ENCODE data around the gene NAA80. TPM values are rescaled to one million over a fixed set of nuclear protein-coding genes. Genes with fewer than 3 reads are reported as not detected.
A peak's percentile ranks its signal among the peaks of the same experiment; 100 is the strongest.

The NAA80 gene
- total and polyA plus RNA-seq, 2 of the 13 experiments (the other 11 are each of a cell fraction or from before 2014, with no cell fraction given) = 3.4 to 8.7 TPM

DNA sequence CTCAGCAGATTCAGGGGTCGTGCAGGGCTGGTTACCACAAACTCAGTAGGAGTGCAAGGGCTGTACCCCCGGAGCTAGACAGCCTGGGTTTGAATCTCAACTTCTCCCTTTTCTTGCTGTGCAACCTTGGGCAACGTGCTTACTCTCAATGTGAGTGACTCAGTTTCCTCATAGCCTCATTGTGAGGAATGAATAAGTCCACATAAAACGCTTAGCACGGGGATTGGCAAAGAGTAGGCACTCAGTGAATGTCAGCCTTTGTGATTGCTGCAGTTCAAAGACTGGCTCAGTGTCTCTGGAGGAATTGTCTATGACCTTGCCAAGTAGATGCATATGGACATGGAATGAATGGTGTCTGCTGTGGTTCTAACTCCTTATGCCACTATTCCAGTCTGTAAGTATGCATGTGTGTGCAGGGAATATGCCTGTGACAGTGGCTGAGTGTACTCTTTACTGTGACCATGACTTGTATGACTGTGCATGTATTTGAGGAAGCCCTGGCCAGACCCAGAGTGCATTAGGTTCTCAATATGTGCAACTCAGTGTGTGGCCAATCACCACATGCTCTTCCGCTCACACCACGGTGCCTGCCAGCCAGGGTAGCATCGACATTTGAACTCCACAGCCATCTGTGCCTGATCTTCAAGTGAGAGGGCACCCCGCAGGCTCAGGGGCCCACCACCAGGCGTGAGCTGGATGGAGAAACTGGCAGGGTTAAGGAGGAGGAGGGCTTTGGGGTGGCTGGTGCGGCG lies 900 bp upstream of the NAA80 start (continued):
- TF ChIP-seq, protein P1, sequence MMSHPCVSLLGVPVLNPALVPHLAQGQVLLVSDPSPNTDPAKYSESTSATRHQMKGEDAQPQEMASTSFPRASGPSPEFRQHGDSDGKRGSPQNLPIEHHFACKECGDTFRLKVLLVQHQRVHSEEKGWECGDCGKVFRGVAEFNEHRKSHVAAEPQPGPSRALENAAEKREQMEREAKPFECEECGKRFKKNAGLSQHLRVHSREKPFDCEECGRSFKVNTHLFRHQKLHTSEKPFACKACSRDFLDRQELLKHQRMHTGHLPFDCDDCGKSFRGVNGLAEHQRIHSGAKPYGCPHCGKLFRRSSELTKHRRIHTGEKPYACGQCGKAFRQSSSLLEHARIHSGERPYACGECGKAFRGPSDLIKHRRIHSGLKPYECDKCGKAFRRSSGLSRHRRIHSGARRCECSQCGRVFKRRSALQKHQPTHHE (CRISPR knock-in tag; IDR thresholded peaks at IDR 0.05; ENCODE audit: borderline replicate concordance) = no peak
- TF ChIP-seq ZNF615 (CRISPR knock-in tag; IDR thresholded peaks at IDR 0.05; ENCODE audit: borderline replicate concordance) (no peak), ZEB1 (IDR thresholded peaks at IDR 0.05; ENCODE audit: insufficient replicate concordance, low read depth) (no peak), SPEN (CRISPR knock-in tag; IDR thresholded peaks at IDR 0.05; ENCODE audit: low read depth) (no peak), RAD51 (IDR thresholded peaks at IDR 0.05; ENCODE audit: borderline replicate concordance) (no peak), ZNF589 (CRISPR knock-in tag; conservative IDR thresholded peaks at IDR 0.05) (no peak), ZNF329 (CRISPR knock-in tag; IDR thresholded peaks at IDR 0.05; ENCODE audit: low read depth) (no peak), ZNF256 (CRISPR knock-in tag; conservative IDR thresholded peaks at IDR 0.05) (0 out of 2 replicates have a peak, but pooled peaks have one; percentile 56), CBFB (CRISPR knock-in tag; IDR thresholded peaks at IDR 0.05) (no peak), KLF9 (CRISPR knock-in tag; IDR thresholded peaks at IDR 0.05; ENCODE audit: low read depth) (no peak), NR1H2 (CRISPR knock-in tag; IDR thresholded peaks at IDR 0.05; ENCODE audit: borderline replicate concordance, low read depth) (no peak), RBFOX2 (IDR thresholded peaks at IDR 0.05; ENCODE audit: low read depth, low read length) (peak; percentile 30; the same call in 1 of the 2 replicates), ZNF44 (CRISPR knock-in tag; IDR thresholded peaks at IDR 0.05) (no peak), HMG20B (CRISPR knock-in tag; conservative IDR thresholded peaks at IDR 0.05) (no peak), ZNF619 (CRISPR knock-in tag; IDR thresholded peaks at IDR 0.05) (no peak)
- TF ChIP-seq, protein P2, sequence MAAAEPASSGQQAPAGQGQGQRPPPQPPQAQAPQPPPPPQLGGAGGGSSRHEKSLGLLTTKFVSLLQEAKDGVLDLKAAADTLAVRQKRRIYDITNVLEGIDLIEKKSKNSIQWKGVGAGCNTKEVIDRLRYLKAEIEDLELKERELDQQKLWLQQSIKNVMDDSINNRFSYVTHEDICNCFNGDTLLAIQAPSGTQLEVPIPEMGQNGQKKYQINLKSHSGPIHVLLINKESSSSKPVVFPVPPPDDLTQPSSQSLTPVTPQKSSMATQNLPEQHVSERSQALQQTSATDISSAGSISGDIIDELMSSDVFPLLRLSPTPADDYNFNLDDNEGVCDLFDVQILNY (CRISPR knock-in tag; conservative IDR thresholded peaks at IDR 0.05) = no peak
- TF ChIP-seq, protein P3, sequence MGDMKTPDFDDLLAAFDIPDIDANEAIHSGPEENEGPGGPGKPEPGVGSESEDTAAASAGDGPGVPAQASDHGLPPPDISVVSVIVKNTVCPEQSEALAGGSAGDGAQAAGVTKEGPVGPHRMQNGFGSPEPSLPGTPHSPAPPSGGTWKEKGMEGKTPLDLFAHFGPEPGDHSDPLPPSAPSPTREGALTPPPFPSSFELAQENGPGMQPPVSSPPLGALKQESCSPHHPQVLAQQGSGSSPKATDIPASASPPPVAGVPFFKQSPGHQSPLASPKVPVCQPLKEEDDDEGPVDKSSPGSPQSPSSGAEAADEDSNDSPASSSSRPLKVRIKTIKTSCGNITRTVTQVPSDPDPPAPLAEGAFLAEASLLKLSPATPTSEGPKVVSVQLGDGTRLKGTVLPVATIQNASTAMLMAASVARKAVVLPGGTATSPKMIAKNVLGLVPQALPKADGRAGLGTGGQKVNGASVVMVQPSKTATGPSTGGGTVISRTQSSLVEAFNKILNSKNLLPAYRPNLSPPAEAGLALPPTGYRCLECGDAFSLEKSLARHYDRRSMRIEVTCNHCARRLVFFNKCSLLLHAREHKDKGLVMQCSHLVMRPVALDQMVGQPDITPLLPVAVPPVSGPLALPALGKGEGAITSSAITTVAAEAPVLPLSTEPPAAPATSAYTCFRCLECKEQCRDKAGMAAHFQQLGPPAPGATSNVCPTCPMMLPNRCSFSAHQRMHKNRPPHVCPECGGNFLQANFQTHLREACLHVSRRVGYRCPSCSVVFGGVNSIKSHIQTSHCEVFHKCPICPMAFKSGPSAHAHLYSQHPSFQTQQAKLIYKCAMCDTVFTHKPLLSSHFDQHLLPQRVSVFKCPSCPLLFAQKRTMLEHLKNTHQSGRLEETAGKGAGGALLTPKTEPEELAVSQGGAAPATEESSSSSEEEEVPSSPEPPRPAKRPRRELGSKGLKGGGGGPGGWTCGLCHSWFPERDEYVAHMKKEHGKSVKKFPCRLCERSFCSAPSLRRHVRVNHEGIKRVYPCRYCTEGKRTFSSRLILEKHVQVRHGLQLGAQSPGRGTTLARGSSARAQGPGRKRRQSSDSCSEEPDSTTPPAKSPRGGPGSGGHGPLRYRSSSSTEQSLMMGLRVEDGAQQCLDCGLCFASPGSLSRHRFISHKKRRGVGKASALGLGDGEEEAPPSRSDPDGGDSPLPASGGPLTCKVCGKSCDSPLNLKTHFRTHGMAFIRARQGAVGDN (CRISPR knock-in tag; IDR thresholded peaks at IDR 0.05) = peak; percentile 86
- TF ChIP-seq, protein P4, sequence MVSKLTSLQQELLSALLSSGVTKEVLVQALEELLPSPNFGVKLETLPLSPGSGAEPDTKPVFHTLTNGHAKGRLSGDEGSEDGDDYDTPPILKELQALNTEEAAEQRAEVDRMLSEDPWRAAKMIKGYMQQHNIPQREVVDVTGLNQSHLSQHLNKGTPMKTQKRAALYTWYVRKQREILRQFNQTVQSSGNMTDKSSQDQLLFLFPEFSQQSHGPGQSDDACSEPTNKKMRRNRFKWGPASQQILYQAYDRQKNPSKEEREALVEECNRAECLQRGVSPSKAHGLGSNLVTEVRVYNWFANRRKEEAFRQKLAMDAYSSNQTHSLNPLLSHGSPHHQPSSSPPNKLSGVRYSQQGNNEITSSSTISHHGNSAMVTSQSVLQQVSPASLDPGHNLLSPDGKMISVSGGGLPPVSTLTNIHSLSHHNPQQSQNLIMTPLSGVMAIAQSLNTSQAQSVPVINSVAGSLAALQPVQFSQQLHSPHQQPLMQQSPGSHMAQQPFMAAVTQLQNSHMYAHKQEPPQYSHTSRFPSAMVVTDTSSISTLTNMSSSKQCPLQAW (CRISPR knock-in tag; IDR thresholded peaks at IDR 0.05) = no peak; the same call in 1 of the 2 replicates
- TF ChIP-seq, protein P5, sequence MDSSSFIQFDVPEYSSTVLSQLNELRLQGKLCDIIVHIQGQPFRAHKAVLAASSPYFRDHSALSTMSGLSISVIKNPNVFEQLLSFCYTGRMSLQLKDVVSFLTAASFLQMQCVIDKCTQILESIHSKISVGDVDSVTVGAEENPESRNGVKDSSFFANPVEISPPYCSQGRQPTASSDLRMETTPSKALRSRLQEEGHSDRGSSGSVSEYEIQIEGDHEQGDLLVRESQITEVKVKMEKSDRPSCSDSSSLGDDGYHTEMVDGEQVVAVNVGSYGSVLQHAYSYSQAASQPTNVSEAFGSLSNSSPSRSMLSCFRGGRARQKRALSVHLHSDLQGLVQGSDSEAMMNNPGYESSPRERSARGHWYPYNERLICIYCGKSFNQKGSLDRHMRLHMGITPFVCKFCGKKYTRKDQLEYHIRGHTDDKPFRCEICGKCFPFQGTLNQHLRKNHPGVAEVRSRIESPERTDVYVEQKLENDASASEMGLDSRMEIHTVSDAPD (CRISPR knock-in tag; IDR thresholded peaks at IDR 0.05) = 0 out of 2 replicates have a peak, but pooled peaks have one; percentile 8
- TF ChIP-seq, protein P6, sequence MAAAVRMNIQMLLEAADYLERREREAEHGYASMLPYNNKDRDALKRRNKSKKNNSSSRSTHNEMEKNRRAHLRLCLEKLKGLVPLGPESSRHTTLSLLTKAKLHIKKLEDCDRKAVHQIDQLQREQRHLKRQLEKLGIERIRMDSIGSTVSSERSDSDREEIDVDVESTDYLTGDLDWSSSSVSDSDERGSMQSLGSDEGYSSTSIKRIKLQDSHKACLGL (CRISPR knock-in tag; IDR thresholded peaks at IDR 0.05) = no peak
